ENCODE data around the gene IKZF3.

- TF ChIP-seq, protein P1, sequence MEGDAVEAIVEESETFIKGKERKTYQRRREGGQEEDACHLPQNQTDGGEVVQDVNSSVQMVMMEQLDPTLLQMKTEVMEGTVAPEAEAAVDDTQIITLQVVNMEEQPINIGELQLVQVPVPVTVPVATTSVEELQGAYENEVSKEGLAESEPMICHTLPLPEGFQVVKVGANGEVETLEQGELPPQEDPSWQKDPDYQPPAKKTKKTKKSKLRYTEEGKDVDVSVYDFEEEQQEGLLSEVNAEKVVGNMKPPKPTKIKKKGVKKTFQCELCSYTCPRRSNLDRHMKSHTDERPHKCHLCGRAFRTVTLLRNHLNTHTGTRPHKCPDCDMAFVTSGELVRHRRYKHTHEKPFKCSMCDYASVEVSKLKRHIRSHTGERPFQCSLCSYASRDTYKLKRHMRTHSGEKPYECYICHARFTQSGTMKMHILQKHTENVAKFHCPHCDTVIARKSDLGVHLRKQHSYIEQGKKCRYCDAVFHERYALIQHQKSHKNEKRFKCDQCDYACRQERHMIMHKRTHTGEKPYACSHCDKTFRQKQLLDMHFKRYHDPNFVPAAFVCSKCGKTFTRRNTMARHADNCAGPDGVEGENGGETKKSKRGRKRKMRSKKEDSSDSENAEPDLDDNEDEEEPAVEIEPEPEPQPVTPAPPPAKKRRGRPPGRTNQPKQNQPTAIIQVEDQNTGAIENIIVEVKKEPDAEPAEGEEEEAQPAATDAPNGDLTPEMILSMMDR (IDR thresholded peaks at IDR 0.05) = no peak
- TF ChIP-seq POLR2AphosphoS5 (IDR thresholded peaks at IDR 0.05) = no peak
- no peak for TF ChIP-seq EP300 (IDR thresholded peaks at IDR 0.05)
- no peak for TF ChIP-seq POLR2A (IDR thresholded peaks at IDR 0.05)
Measured at GRCh38 chr17:39729280-39729851, 134.7 kb downstream of the IKZF3 start.

Data from stomach (tissue), 4 donors.